HCT116 (cell line): Measurements from ENCODE around the gene ABCC9. TPM values are rescaled to one million over a fixed set of nuclear protein-coding genes. Genes with fewer than 3 reads are reported as not detected.

Source experiments
- ATAC-seq: fragments of 200-7000 bp; cut with Tn5 transposase; 2 replicates; pipeline ENCODE4 v1.9.1; 2020; ENCODE audit warnings: mild to moderate bottlenecking, moderate library complexity
- BruUV-seq: library from RNA; stranded (reverse); fragments of 400-500 nt; replicated peaks from 2 replicates; lab custom pipeline; 2021; lab: Mats Ljungman, UMichigan
- CTCF ChIA-PET: fragments of 300-600 bp; sonication (Branson Sonifier 250); formaldehyde crosslinking; loops from one replicate; lab custom pipeline; 2021; ENCODE audit warnings: antibody characterized with exemption; lab: Charles Lee
- POLR2A ChIA-PET: fragments of 300-600, 350-600 bp; sonication (Branson Sonifier 250); formaldehyde crosslinking; loops from one replicate; lab custom pipeline; 2021; ENCODE audit warnings: antibody characterized with exemption; lab: Charles Lee
- RAD21 ChIA-PET, 2 experiments: fragments of 300-600 bp; sonication (Branson Sonifier 250); formaldehyde crosslinking; loops; one replicate each; lab custom pipeline; 2023; ENCODE audit warnings: low total read pairs in 2 of 2; ENCODE audit not compliant: uncharacterized antibody in 2 of 2, unreplicated experiment in 2 of 2, low non-redundant PET in 1 of 2; lab: Charles Lee
- DNase-seq: peaks from one replicate; pipeline ENCODE4 v3.0.0-alpha.2; 2010; ENCODE audit warnings: low read depth, low spot score
- H2AFZ ChIP-seq: fragments of 200-600 bp; shearing (Covaris generic), sonication (generic); 2 replicates; pipeline ENCODE4 v1.6.1; 2017; ENCODE audit warnings: low read depth, mixed run types, mixed read lengths, antibody characterized with exemption, low read length; ENCODE audit not compliant: poor library complexity, severe bottlenecking
- H3K27ac ChIP-seq: 2 replicates; pipeline ENCODE4 v1.5.1; 2012; ENCODE audit warnings: low read depth, low read length
- H3K27me3 ChIP-seq: fragments of 200-600 bp; sonication (generic); 2 replicates; pipeline ENCODE4 v1.6.1; 2016; ENCODE audit warnings: mixed run types, low read length, mixed read lengths; ENCODE audit not compliant: insufficient read depth
- H3K36me3 ChIP-seq, 2 experiments: fragments of 200-500 bp in 1 of 2; fragments of 200-600 bp in 1 of 2; sonication (Bioruptor generic) in 1 of 2; sonication (generic) in 1 of 2; 2 replicates each; pipeline versions ENCODE4 v1.5.1 to v1.6.1; 2014 to 2016; ENCODE audit warnings: low read length in 2 of 2, inconsistent platforms in 1 of 2, mixed read lengths in 1 of 2, mixed run types in 1 of 2; ENCODE audit not compliant: insufficient read depth in 2 of 2, control insufficient read depth in 1 of 2
- H3K4me1 ChIP-seq, 2 experiments: fragments of 200-600 bp in 1 of 2; sonication (generic) in 1 of 2; 2 replicates each; pipeline versions ENCODE4 v1.5.1 to v1.6.1; 2012 to 2017; ENCODE audit warnings: low read length in 2 of 2, inconsistent platforms in 1 of 2, mild to moderate bottlenecking in 1 of 2, mixed read lengths in 1 of 2, mixed run types in 1 of 2, moderate library complexity in 1 of 2; ENCODE audit not compliant: insufficient read depth in 2 of 2, control insufficient read depth in 1 of 2
- H3K4me2 ChIP-seq: fragments of 200-600 bp; sonication (generic); 2 replicates; pipeline ENCODE4 v1.6.1; 2017; ENCODE audit warnings: mixed run types, low read length, mixed read lengths
- H3K4me3 ChIP-seq, 2 experiments: fragments of 200-600 bp in 1 of 2; sonication (generic) in 1 of 2; replicated peaks in 1 of 2; 2 replicates each; pipeline ENCODE4 v1.5.1; 2011 to 2016; ENCODE audit warnings: low read length in 2 of 2, control low read depth in 1 of 2, low read depth in 1 of 2, mild to moderate bottlenecking in 1 of 2, mixed read lengths in 1 of 2, mixed run types in 1 of 2
- H3K79me2 ChIP-seq: fragments of 200-600 bp; sonication (generic); 2 replicates; pipeline ENCODE4 v1.6.1; 2017; ENCODE audit warnings: mild to moderate bottlenecking, mixed run types, low read length, moderate library complexity, mixed read lengths; ENCODE audit not compliant: insufficient read depth
- H3K9ac ChIP-seq: fragments of 200-600 bp; sonication (generic); 2 replicates; pipeline ENCODE4 v1.6.1; 2016; ENCODE audit warnings: low read length, mixed read lengths
- H3K9me2 ChIP-seq: fragments of 200-600 bp; sonication (generic), shearing (Covaris generic); 2 replicates; pipeline ENCODE4 v1.6.1; 2017; ENCODE audit warnings: mixed run types, mild to moderate bottlenecking, moderate library complexity; ENCODE audit not compliant: insufficient read depth
- H3K9me3 ChIP-seq, 2 experiments: fragments of 200-500 bp in 1 of 2; fragments of 200-600 bp in 1 of 2; sonication (Bioruptor generic) in 1 of 2; sonication (generic) in 1 of 2; 2 replicates each; pipeline ENCODE4 v1.6.1; 2014 to 2017; ENCODE audit warnings: low read length in 2 of 2, mixed read lengths in 2 of 2, inconsistent platforms in 1 of 2, low read depth in 1 of 2, mild to moderate bottlenecking in 1 of 2, mixed run types in 1 of 2, moderate library complexity in 1 of 2; ENCODE audit not compliant: control insufficient read depth in 1 of 2, insufficient read depth in 1 of 2
- H4K20me1 ChIP-seq: fragments of 200-600 bp; sonication (generic), shearing (Covaris generic); 2 replicates; pipeline ENCODE4 v1.6.1; 2017; ENCODE audit warnings: mixed run types, mild to moderate bottlenecking, moderate library complexity; ENCODE audit not compliant: insufficient read depth
- EGR1 ChIP-seq: IDR thresholded peaks from 2 replicates; pipeline ENCODE4 v1.6.1; 2012; ENCODE audit warnings: low read depth
- EZH2phosphoT487 ChIP-seq: fragments of 200-600 bp; IDR thresholded peaks from 2 replicates; pipeline ENCODE4 v1.6.1; 2018; ENCODE audit warnings: antibody characterized with exemption, borderline replicate concordance
- TCF7L2 ChIP-seq: IDR thresholded peaks from 2 replicates; pipeline ENCODE4 v1.7.0; 2011; ENCODE audit warnings: borderline replicate concordance, inconsistent platforms; ENCODE audit not compliant: insufficient read depth, insufficient read length; ENCODE audit errors: extremely low read depth
- YY1 ChIP-seq: IDR thresholded peaks from 2 replicates; pipeline ENCODE4 v1.6.1; 2011; ENCODE audit warnings: low read length, low read depth, moderate library complexity, mild to moderate bottlenecking; ENCODE audit not compliant: insufficient replicate concordance; ENCODE audit errors: extremely low read depth
- ZNF274 ChIP-seq: fragments of 200-500 bp; sonication (Bioruptor generic); IDR thresholded peaks from 2 replicates; pipeline ENCODE4 v1.6.1; 2014; ENCODE audit warnings: mild to moderate bottlenecking, low read depth, low read length, inconsistent platforms
- intact Hi-C: fragments of 100-400 bp; cut with micrococcal nuclease; formaldehyde crosslinking; loops from 2 replicates; pipeline ENCODE4 v1.10.0; 2022
- total RNA-seq: library from RNA; stranded (reverse); gene quantifications from one replicate; pipeline ENCODE4 v1.2.1, GENCODE V29; 2021; ENCODE audit not compliant: unreplicated experiment
- TF ChIP-seq, protein P1 (sequence below): IDR thresholded peaks from 2 replicates; pipeline ENCODE4 v1.6.1; 2012; ENCODE audit warnings: low read depth

The ABCC9 gene
- total RNA-seq, 1 experiment from 2014 or later = 0.05 TPM

GRCh38 chr12:21825886-21826617 lies 115.2 kb downstream of the ABCC9 start (continued):
- no peak for TF ChIP-seq EZH2phosphoT487
- TF ChIP-seq EGR1 = no peak
- no peak for TF ChIP-seq ZNF274
- no peak for TF ChIP-seq YY1
- TF ChIP-seq TCF7L2 = no peak
- TF ChIP-seq, all 23 proteins: peak for 0

- Histone ChIP-seq H3K27me3 (peaks cover 5% of the 10 kb centered on the region), H4K20me1 (no peaks in the 10 kb centered on the region), H3K27ac (no peak overlapping the region), H3K4me2 (no peak overlapping the region), H3K9ac (no peak overlapping the region), H3K9me3 (no peaks in the 10 kb centered on the region), H3K4me1 (no peaks in the 10 kb centered on the region), H3K79me2 (no peaks in the 10 kb centered on the region), H3K36me3 (no peaks in the 10 kb centered on the region), H3K9me2 (no peaks in the 10 kb centered on the region), H2AFZ (no peak overlapping the region), H3K4me3 (no peak overlapping the region)
- no peak for TF ChIP-seq ZNF274
- TF ChIP-seq, protein P1, sequence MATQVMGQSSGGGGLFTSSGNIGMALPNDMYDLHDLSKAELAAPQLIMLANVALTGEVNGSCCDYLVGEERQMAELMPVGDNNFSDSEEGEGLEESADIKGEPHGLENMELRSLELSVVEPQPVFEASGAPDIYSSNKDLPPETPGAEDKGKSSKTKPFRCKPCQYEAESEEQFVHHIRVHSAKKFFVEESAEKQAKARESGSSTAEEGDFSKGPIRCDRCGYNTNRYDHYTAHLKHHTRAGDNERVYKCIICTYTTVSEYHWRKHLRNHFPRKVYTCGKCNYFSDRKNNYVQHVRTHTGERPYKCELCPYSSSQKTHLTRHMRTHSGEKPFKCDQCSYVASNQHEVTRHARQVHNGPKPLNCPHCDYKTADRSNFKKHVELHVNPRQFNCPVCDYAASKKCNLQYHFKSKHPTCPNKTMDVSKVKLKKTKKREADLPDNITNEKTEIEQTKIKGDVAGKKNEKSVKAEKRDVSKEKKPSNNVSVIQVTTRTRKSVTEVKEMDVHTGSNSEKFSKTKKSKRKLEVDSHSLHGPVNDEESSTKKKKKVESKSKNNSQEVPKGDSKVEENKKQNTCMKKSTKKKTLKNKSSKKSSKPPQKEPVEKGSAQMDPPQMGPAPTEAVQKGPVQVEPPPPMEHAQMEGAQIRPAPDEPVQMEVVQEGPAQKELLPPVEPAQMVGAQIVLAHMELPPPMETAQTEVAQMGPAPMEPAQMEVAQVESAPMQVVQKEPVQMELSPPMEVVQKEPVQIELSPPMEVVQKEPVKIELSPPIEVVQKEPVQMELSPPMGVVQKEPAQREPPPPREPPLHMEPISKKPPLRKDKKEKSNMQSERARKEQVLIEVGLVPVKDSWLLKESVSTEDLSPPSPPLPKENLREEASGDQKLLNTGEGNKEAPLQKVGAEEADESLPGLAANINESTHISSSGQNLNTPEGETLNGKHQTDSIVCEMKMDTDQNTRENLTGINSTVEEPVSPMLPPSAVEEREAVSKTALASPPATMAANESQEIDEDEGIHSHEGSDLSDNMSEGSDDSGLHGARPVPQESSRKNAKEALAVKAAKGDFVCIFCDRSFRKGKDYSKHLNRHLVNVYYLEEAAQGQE = no peak
- no peak for ATAC-seq
- intact Hi-C loops = no loop called here
- ChIA-PET RAD21 (no interaction called here), CTCF (no interaction called here), POLR2A (no interaction called here)
- DNase-seq = no peak
- no TSS peak for BruUV-seq
These were observed 117.6 kb downstream of the ABCC9 start for GRCh38 chr12:21823581-21823980.
